MM.1S (cell line): ENCODE measurements around the gene SLC35D2.
A peak's percentile ranks its signal among the peaks of the same experiment; 100 is the strongest.

Experiments used
- DNase-seq: peaks from one replicate; pipeline ENCODE4 v3.0.0-alpha.2; 2015
- H2AFZ ChIP-seq: fragments of 300-600 bp; sonication (generic); 2 replicates; pipeline ENCODE4 v1.6.0; 2016; ENCODE audit warnings: antibody characterized with exemption, low read length
- H3F3A ChIP-seq: fragments of 300-600 bp; sonication (generic); 2 replicates; pipeline ENCODE4 v1.6.1; 2016; ENCODE audit warnings: mild to moderate bottlenecking, antibody characterized with exemption, low read length, moderate library complexity, mixed read lengths; ENCODE audit not compliant: insufficient read depth
- H3K27ac ChIP-seq: fragments of 300-600 bp; sonication (generic); 2 replicates; pipeline ENCODE4 v1.5.1; 2016; ENCODE audit warnings: mild to moderate bottlenecking, low read length
- H3K27me3 ChIP-seq: fragments of 300-600 bp; sonication (generic); replicated peaks from 2 replicates; pipeline ENCODE4 v1.6.0; 2016; ENCODE audit warnings: low read length; ENCODE audit not compliant: insufficient read depth
- H3K36me3 ChIP-seq: fragments of 300-600 bp; sonication (generic); replicated peaks from 2 replicates; pipeline ENCODE4 v1.6.1; 2016; ENCODE audit warnings: mild to moderate bottlenecking, low read length, mixed read lengths; ENCODE audit not compliant: insufficient read depth
- H3K4me1 ChIP-seq: fragments of 300-600 bp; sonication (generic); 2 replicates; pipeline ENCODE4 v1.6.1; 2016; ENCODE audit warnings: low read length, mixed read lengths
- H3K4me2 ChIP-seq: fragments of 300-600 bp; sonication (generic); 2 replicates; pipeline ENCODE4 v1.6.0; 2016; ENCODE audit warnings: low read depth, low read length
- H3K4me3 ChIP-seq: fragments of 300-600 bp; sonication (generic); 2 replicates; pipeline ENCODE4 v1.5.1; 2016; ENCODE audit warnings: low read length, mixed read lengths
- H3K79me2 ChIP-seq: fragments of 300-600 bp; sonication (generic); 2 replicates; pipeline ENCODE4 v1.6.1; 2016; ENCODE audit warnings: mixed run types, low read length, mixed read lengths
- H3K9ac ChIP-seq: fragments of 300-600 bp; sonication (generic); 2 replicates; pipeline ENCODE4 v1.6.1; 2016; ENCODE audit warnings: low read length, mixed read lengths
- H3K9me2 ChIP-seq: fragments of 300-600 bp; sonication (generic); replicated peaks from 2 replicates; pipeline ENCODE4 v1.6.1; 2016; ENCODE audit warnings: mild to moderate bottlenecking, low read length, mixed read lengths; ENCODE audit not compliant: insufficient read depth
- H3K9me3 ChIP-seq: fragments of 300-600 bp; sonication (generic); replicated peaks from 2 replicates; pipeline ENCODE4 v1.6.1; 2016; ENCODE audit warnings: mild to moderate bottlenecking, low read length, mixed read lengths; ENCODE audit not compliant: insufficient read depth
- H4K20me1 ChIP-seq: fragments of 300-600 bp; sonication (generic); 2 replicates; pipeline ENCODE4 v1.6.1; 2016; ENCODE audit warnings: mild to moderate bottlenecking, low read length, moderate library complexity, mixed read lengths; ENCODE audit not compliant: insufficient read depth
- EZH2 ChIP-seq: fragments of 300-600 bp; sonication (generic); optimal IDR thresholded peaks from 2 replicates; pipeline ENCODE3; 2017; ENCODE audit warnings: low read depth, mild to moderate bottlenecking, antibody characterized with exemption, low read length, mixed read lengths
- EZH2phosphoT487 ChIP-seq: fragments of 300-600 bp; sonication (generic); IDR thresholded peaks from 2 replicates; pipeline ENCODE4 v1.6.1; 2018; ENCODE audit warnings: antibody characterized with exemption, low read length
- TF ChIP-seq, protein P1 (sequence below): fragments of 300-600 bp; sonication (generic); IDR thresholded peaks from 2 replicates; pipeline ENCODE4 v1.5.1; 2016; ENCODE audit warnings: antibody characterized with exemption, low read length, mixed read lengths

The SLC35D2 gene

DNA sequence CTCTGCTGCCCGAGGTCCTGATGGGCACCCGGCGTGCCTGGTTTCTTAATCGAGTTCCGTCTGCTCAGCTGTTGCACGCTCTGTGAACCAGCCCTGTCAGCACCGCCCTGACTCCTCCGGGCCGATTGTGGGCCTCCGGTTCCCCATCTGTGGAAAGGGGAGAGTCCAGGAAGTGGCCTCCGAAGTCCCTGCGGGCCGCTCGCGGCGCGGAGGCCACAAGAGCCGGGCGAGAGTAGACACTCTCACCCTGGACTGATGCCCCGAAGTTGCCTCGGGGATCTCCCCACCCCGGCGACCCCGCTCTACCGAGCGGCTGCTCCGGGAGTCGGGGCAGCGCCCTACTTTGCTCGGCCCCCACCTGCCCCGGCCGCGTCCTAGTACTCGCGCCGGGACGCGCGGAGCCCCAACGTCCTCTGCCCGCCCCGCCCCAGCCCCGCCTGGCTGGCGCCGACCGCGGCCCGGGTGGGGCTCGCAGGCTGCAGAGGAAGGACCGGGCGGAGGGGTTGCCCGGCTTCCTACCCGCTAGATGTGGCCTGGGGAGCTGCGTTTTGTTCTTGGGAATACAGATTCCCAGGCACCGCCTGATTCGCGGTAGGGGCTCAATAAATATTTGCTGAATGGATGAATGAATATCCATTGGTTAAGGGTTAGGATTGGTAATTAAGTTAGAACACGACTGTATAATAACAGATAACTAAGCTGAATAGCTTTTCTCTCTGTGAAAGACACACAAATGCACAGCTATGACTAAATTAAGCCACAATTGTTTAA lies 35.6 kb upstream of the SLC35D2 start:
- H4K20me1 ChIP-seq, result peaks cover 10% of the 10 kb centered on the region
- peak overlapping the region; percentile 97 for H3K4me3 ChIP-seq
- peak overlapping the region; percentile 81 for H2AFZ ChIP-seq
- H3K27me3 ChIP-seq, result no peaks in the 10 kb centered on the region
- peaks cover 35% of the 10 kb centered on the region for H3K79me2 ChIP-seq
- peaks cover 20% of the 10 kb centered on the region for H3K4me1 ChIP-seq
- no peaks in the 10 kb centered on the region for H3K9me2 ChIP-seq
- peak overlapping the region; percentile 75 for H3K4me2 ChIP-seq
- no peaks in the 10 kb centered on the region for H3K9me3 ChIP-seq
- peak; percentile 77 for DNase-seq
- H3K9ac ChIP-seq, result peak overlapping the region; percentile 100
- H3K36me3 ChIP-seq, result 0 out of 2 replicates have a peak, but pooled peaks cover 3% of the 10 kb centered on the region
- peaks cover 32% of the 10 kb centered on the region for H3F3A ChIP-seq
- TF ChIP-seq EZH2, result no peak
- TF ChIP-seq, protein P1, sequence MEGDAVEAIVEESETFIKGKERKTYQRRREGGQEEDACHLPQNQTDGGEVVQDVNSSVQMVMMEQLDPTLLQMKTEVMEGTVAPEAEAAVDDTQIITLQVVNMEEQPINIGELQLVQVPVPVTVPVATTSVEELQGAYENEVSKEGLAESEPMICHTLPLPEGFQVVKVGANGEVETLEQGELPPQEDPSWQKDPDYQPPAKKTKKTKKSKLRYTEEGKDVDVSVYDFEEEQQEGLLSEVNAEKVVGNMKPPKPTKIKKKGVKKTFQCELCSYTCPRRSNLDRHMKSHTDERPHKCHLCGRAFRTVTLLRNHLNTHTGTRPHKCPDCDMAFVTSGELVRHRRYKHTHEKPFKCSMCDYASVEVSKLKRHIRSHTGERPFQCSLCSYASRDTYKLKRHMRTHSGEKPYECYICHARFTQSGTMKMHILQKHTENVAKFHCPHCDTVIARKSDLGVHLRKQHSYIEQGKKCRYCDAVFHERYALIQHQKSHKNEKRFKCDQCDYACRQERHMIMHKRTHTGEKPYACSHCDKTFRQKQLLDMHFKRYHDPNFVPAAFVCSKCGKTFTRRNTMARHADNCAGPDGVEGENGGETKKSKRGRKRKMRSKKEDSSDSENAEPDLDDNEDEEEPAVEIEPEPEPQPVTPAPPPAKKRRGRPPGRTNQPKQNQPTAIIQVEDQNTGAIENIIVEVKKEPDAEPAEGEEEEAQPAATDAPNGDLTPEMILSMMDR, result no peak
- no peak for TF ChIP-seq EZH2phosphoT487
- H3K27ac ChIP-seq, result peak overlapping the region; percentile 100

DNA sequence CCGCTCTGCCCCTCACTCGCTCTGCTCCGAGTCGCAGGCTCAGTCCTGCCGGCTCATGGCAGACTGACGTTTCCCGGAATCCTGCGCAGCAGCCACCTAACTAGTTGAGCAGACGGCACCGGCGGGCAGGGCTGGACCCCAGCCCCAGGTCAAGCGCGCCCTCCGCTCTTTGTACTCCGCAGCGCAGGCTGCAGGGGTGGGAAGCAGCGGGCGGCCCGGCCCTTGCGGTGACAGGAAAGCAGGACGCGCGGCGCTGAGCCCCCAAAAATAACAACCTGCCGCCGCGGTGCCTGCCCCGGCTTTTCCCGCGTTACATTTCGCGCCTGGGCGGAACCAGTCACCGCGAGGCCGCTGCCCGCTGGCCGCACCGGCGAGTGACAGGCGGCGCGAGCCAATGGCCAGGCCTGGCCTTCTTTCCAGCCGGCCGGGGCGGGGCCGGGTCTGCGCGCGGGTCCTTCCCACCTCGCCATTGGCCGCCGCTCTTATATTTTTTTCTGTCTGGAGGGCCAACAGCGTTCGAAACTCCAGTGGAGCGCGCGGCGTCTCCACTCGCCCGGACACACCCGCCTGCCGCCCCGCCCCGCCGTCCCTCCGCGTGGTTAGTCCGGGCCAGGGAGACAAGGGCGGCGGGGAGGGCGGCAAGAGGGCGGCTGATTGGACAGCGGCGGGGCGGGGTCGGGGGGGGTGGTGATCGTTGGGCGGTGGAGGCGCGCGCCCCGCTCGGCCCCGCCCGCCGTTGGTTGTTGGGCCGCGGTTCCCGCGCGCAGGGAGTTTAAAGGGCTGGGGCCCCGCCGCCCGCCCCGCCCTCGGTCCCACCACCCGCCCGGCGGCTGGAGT lies 34.8 kb upstream of the SLC35D2 start, which contains the start of gene ZNF367:
Gene ZNF367, minus strand, starts transcription at position 288 of the 837 bp plus-strand sequence. CDS start 338 bp downstream, outside the sequence.
- peak; percentile 96 for DNase-seq
- no peaks in the 10 kb centered on the region for H3K9me2 ChIP-seq
- H3K27me3 ChIP-seq, result no peaks in the 10 kb centered on the region
- H2AFZ ChIP-seq, result peak within 1 kb of the TSS; percentile 81
- H3K36me3 ChIP-seq, result 0 out of 2 replicates have a peak, but pooled peaks cover 3% of the 10 kb centered on the region
- H3K4me1 ChIP-seq, result peaks cover 24% of the 10 kb centered on the region
- H3K9me3 ChIP-seq, result no peaks in the 10 kb centered on the region
- H3K4me3 ChIP-seq, result peak within 1 kb of the TSS; percentile 97
- peak within 1 kb of the TSS; percentile 95 for H3K4me2 ChIP-seq
- H3K9ac ChIP-seq, result peak within 1 kb of the TSS; percentile 100
- H3K27ac ChIP-seq, result peak within 1 kb of the TSS; percentile 100
- TF ChIP-seq EZH2, result no peak
- TF ChIP-seq, protein P1, result no peak
- peaks cover 18% of the 10 kb centered on the region for H4K20me1 ChIP-seq
- peaks cover 38% of the 10 kb centered on the region for H3F3A ChIP-seq
- peaks cover 43% of the 10 kb centered on the region for H3K79me2 ChIP-seq

DNA sequence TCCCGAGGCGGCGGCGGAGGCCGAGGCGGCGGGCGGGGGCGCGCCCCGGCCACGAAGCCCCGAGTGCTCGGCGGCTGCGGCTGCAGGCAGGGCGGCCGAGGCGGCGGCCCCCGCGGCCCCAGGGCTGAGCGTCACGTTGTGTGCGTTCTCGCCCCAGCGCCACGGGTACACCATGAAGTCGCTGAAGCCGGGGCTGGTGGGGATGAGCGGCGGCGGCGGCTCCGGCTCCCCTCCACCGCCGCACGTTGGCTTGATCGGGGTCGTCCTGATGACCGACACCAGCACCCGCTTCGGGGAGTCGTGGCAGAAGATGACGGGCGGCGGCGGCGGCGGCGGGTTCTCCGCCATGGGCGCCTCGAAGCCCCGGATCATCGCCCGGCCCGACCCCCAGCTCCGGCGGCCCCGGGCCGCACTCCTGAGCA lies 34.2 kb upstream of the SLC35D2 start:
- TF ChIP-seq EZH2 (no peak), EZH2phosphoT487 (no peak)
- TF ChIP-seq, protein P1, result no peak
- peak overlapping the region; percentile 62 for H2AFZ ChIP-seq
- peak overlapping the region; percentile 100 for H3K27ac ChIP-seq
- peak overlapping the region; percentile 94 for H3K4me3 ChIP-seq
- no peaks in the 10 kb centered on the region for H3K9me2 ChIP-seq
- H3K9ac ChIP-seq, result peak overlapping the region; percentile 100
- no peaks in the 10 kb centered on the region for H3K9me3 ChIP-seq
- DNase-seq, result no peak
- H3K79me2 ChIP-seq, result peaks cover 49% of the 10 kb centered on the region
- peaks cover 38% of the 10 kb centered on the region for H3F3A ChIP-seq
- H3K4me2 ChIP-seq, result peak overlapping the region; percentile 89
- H4K20me1 ChIP-seq, result peaks cover 24% of the 10 kb centered on the region
- 0 out of 2 replicates have a peak, but pooled peaks cover 3% of the 10 kb centered on the region for H3K36me3 ChIP-seq
- H3K27me3 ChIP-seq, result no peaks in the 10 kb centered on the region
- peaks cover 24% of the 10 kb centered on the region for H3K4me1 ChIP-seq
